GM12891 (cell line): ENCODE results near the gene OR52W1.
A peak's percentile ranks its signal among the peaks of the same experiment; 100 is the strongest.

Source experiments
- DNase-seq: peaks from one replicate; pipeline ENCODE4 v3.0.0; 2011; ENCODE audit warnings: low spot score; ENCODE audit not compliant: insufficient read length
- FAIRE-seq: peaks from 2 replicates; lab custom pipeline; 2011; peaks lifted over from hg19 to GRCh38; lab: Jason Lieb, UNC
- PAX5 ChIP-seq: IDR thresholded peaks from 2 replicates; pipeline ENCODE4 v1.6.1; 2011; ENCODE audit warnings: low read length, moderate library complexity, mild to moderate bottlenecking; ENCODE audit not compliant: insufficient read depth, severe bottlenecking
- POLR2A ChIP-seq: IDR thresholded peaks from 2 replicates; pipeline ENCODE4 v1.6.1; 2011; ENCODE audit warnings: low read depth, low read length, control low read depth
- POLR2AphosphoS5 ChIP-seq: IDR thresholded peaks from 2 replicates; pipeline ENCODE4 v1.6.1; 2011; ENCODE audit warnings: low read depth, low read length, control low read depth
- POU2F2 ChIP-seq: IDR thresholded peaks from 2 replicates; pipeline ENCODE4 v1.6.1; 2011; ENCODE audit warnings: low read depth, mild to moderate bottlenecking, control low read depth, low read length, moderate library complexity
- SPI1 ChIP-seq: IDR thresholded peaks from 2 replicates; pipeline ENCODE4 v1.6.1; 2011; ENCODE audit warnings: low read depth, low read length, control low read depth
- TAF1 ChIP-seq: IDR thresholded peaks from 2 replicates; pipeline ENCODE4 v1.6.1; 2011; ENCODE audit warnings: low read depth, low read length, control low read depth

OR52W1 gene

DNA sequence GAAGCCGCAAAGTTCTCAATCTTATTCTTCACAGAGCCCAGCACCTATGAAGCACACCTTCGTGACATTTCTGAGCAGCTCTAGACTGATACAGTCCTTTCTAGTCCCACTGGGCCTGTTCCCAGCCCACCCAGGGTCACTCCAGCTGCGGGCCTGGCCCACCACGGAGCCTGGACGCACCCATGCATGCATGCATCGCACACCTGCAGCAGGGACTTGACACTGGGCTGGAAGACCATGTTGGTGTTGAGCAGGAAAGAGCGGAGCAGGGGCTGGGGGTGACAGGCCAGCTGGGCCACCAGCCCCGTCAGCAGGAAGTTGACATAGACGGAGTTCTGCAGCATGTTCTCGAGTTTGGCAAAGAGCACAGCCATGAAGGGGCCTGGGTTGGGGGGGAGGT lies 15.5 kb downstream of the OR52W1 start:
- DNase-seq (no peak), FAIRE-seq (no peak)
- no peak for TF ChIP-seq POU2F2
- TF ChIP-seq POLR2AphosphoS5: no peak
- TF ChIP-seq POLR2A: no peak
- no peak for TF ChIP-seq TAF1

DNA sequence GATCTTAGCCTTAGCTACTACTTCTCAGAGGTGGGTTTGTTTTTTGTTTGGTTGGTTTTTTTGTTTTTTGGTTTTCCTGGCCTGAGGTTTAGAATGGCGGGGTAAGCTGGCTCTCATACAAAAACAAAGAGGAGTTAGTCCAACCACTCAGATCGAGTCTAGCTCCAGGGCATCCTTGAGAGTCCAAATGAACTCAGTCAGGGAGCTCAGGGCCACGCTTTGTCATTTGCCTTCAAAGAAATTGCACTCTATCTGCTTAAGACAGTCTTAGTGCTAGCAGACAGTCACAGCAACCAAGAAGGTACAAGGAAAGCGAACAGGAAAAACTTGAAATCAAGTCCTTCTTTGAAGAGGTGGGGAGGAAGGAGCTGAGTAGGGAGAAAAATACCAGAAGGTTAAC lies 17.5 kb downstream of the OR52W1 start:
- DNase-seq (no peak), FAIRE-seq (no peak)
- TF ChIP-seq POLR2AphosphoS5: no peak
- TF ChIP-seq PAX5: no peak
- TF ChIP-seq TAF1: no peak
- TF ChIP-seq POU2F2: no peak
- no peak for TF ChIP-seq SPI1
- TF ChIP-seq POLR2A: no peak

DNA sequence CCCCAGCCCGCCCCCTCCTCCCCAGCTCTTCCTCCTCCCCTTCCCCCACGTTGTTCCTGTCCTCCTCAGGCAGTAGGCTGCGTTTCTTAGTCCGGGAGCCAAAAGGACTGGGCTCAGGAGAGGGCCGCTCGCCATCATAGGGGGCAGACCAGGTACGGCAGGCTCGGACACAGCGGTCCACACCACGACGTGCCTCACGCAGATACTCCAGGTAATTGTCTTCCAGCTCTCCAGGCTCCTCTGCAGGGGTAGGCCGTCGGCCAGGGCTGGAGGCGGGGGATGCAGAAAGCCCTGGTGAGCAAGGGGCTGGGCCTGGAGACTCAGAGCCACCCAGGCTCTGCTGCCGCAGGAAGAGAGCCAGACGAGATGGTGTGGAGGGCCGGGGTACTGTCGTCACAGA lies 18.7 kb downstream of the OR52W1 start:
- no peak for DNase-seq
- no peak for TF ChIP-seq TAF1
- no peak for TF ChIP-seq PAX5
- TF ChIP-seq POLR2AphosphoS5: no peak
- TF ChIP-seq POLR2A: no peak
- no peak for TF ChIP-seq POU2F2
- no peak for TF ChIP-seq SPI1
- FAIRE-seq: no peak

DNA sequence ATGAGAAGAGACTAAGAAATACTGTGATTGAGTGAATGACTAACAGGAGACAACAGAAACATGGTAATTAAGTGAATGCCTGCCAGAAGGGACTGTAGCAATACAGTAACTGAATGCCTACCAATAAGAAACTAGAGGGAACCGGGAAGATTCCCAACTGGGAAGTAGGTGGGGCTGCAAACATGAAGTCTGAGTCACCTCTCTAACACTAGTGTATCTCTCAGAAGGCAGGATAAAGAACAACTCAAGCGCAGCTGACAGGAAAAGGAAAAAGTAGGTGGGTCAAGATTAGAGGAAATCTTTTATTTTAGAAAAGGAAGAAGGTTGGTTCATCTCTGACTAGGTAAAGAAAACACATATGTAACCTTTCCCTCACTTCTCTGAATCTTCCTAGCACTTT lies 20.3 kb downstream of the OR52W1 start:
- TF ChIP-seq POU2F2: no peak
- no peak for TF ChIP-seq PAX5
- TF ChIP-seq SPI1: no peak
- TF ChIP-seq POLR2AphosphoS5: no peak
- TF ChIP-seq POLR2A: no peak
- no peak for TF ChIP-seq TAF1
- DNase-seq: no peak
- FAIRE-seq: no peak

DNA sequence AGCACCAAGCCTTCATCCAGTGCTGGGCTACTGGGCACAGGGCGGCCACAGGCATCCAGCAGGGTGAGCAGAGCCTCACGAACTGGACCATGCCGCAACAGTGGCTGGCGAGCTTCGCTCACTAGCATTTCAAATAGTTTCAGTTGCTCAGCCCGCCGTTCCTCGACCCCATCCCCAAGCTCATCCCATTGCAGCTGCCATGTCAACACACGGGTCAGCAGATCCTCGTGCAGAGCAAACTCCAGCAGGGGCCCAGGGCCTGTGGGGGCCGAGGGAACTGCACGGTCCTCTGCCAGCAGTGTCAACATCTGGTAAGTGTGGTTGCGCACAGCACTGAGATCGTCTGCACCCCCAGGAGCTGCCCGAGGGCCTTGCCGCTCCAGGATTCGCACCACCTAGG lies 24.8 kb downstream of the OR52W1 start:
- no peak for DNase-seq
- TF ChIP-seq TAF1: no peak
- no peak for TF ChIP-seq SPI1
- no peak for TF ChIP-seq PAX5
- TF ChIP-seq POLR2AphosphoS5: no peak
- TF ChIP-seq POLR2A: no peak
- no peak for TF ChIP-seq POU2F2
- FAIRE-seq: no peak

DNA sequence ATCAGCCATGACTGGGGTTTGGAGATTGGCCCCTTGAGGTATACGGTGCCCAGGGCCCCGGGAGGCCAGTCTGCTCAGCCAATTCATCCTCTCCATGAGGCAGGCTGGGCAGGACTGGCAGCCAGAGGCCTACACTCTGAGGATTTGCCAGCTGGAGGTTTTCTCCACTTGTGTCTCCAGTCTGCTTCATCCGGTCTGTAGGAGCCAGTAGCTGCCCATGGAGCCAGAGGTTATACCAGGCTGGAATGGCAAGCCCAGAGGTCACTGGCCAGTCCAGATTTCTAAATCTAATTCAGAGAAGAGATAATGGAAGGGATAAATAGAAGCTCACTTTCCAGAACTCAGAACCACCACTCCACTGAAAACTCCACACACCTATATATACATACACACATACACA lies 25.4 kb downstream of the OR52W1 start:
- TF ChIP-seq TAF1 (no peak), PAX5 (no peak), POLR2A (no peak), POLR2AphosphoS5 (no peak), SPI1 (no peak), POU2F2 (no peak)
- DNase-seq (no peak), FAIRE-seq (no peak)

DNA sequence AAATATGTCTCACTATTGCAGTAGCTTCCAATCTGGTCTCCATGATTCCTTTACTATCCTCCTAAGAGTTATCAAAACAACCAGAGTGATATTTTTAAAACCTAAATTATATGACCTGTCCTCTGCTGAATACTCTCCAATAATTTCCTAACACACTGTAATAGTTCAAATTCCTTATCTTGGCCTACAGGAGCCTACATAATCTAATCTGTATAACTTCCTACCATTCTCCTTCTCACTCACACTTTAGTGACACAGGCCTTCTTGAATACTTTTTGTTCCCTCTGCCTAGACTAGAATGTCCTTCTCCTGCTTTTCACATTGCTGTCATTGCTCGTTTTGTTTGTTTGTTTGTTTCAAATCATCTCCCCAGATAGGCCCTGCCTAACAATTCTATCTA lies 26.0 kb downstream of the OR52W1 start:
- FAIRE-seq (no peak), DNase-seq (no peak)
- TF ChIP-seq POLR2A (no peak), PAX5 (no peak), SPI1 (no peak), POU2F2 (no peak), POLR2AphosphoS5 (no peak), TAF1 (no peak)

DNA sequence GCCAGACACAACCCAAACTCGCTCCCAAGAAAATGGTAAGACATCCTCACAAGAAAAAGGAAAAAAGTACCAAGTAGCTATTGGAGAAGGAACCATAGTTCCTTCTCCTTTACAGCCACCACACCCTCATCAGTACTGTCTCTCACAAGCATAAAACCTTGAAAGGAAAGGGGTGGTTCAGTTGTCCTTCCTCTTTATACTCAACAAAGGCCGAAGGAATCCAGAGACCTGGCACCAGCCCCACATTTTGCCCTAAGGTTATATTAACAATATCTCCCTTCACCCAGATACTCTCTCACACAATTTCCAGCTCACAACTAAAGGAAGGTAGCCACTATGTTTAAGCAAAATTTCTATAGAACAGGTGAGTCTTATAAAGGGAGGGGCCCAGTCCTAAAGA lies 26.9 kb downstream of the OR52W1 start:
- FAIRE-seq (no peak), DNase-seq (no peak)
- TF ChIP-seq PAX5: no peak
- TF ChIP-seq SPI1: no peak
- no peak for TF ChIP-seq POLR2AphosphoS5
- no peak for TF ChIP-seq POLR2A
- no peak for TF ChIP-seq TAF1

DNA sequence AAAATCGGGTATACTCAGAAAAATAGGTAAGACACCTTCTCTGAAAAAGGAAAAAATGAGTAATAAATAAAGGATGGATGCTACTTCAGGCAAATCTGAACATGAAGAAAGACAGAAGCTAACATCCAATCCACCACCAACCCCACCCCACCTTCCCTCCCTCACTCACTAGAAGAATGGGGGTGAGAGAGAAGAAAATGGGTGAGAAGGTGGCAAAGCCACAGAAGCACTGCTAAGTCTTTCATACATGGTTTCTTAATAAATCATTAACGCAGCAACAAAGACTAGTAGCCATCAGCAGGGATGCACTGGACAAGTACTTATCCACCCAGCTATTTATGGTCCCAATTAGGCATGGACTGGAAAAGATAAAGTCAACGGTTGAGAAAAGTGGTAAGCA lies 29.5 kb downstream of the OR52W1 start:
- FAIRE-seq: no peak
- TF ChIP-seq PAX5 (no peak), POLR2AphosphoS5 (no peak), POLR2A (no peak)
- no peak for DNase-seq

DNA sequence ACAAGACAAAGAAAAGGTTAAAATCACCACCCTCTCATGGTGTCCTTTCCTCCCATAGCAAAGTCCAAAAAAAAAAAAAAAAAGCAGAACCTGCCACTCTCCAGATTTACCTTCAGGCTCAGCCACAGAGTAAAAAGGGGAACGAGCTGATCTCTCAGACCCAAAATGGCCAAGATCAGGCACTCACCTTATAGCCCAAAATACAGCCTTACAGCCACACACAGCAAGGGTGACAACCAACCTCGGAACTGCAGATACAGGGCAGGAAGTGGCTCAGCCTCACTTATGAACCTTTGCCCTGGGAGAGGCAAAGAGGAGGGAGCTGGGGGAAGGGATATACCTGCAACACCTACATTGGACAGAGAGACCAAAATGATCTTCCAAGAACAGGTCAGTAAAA lies 30.9 kb downstream of the OR52W1 start:
- TF ChIP-seq PAX5 (no peak), POLR2A (no peak), SPI1 (no peak), POU2F2 (no peak), TAF1 (no peak), POLR2AphosphoS5 (no peak)
- FAIRE-seq: peak; percentile 85
- DNase-seq: no peak

DNA sequence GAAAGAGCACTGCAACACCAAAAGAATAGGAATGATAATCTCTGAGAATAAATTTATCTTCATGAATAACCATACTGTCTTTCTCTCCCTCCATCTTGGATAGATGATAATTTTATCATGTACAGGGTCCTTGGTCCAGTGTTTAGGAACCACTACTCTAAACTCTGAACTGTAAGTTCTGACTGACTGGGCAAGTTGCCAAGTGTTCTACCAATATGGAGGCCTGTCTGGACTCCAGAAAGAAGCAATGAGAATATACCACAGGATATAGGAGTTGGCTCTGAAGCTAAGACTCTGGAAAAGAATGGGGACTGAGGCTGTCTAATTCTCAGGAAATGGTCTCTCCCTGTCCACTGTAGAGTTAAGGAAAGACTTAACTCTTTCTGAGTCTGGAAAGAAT lies 33.9 kb downstream of the OR52W1 start:
- TF ChIP-seq PAX5 (no peak), TAF1 (no peak), POU2F2 (no peak), POLR2AphosphoS5 (no peak), POLR2A (no peak), SPI1 (no peak)

More for the DNA sequence above, 33.9 kb downstream of the OR52W1 start:
- DNase-seq: no peak
- no peak for FAIRE-seq
